OCI-LY1 (cell line): ENCODE data around the gene SSMEM1.
A peak's percentile ranks its signal among the peaks of the same experiment; 100 is the strongest.
"Not testable (repeated sequence)": the region's sequence is repeated elsewhere in the genome, so short reads cannot be mapped to it uniquely, and the experiment has no call there.

ENCODE experiments used
- H2AFZ ChIP-seq: fragments of 200-600 bp; sonication (generic), shearing (Covaris generic); 2 replicates; pipeline ENCODE4 v1.6.0; 2014; ENCODE audit warnings: antibody characterized with exemption, mild to moderate bottlenecking, low read length
- H3F3A ChIP-seq: fragments of 200-600 bp; sonication (generic), shearing (Covaris generic); 2 replicates; pipeline ENCODE4 v1.6.0; 2014; ENCODE audit warnings: mild to moderate bottlenecking, antibody characterized with exemption, low read length, moderate library complexity; ENCODE audit not compliant: insufficient read depth
- H3K27ac ChIP-seq: fragments of 200-600 bp; sonication (generic); 2 replicates; pipeline ENCODE4 v1.5.1; 2014; ENCODE audit warnings: low read length, mixed run types, mild to moderate bottlenecking, low read depth; ENCODE audit not compliant: poor library complexity, severe bottlenecking
- H3K27me3 ChIP-seq: fragments of 200-600 bp; sonication (generic); 2 replicates; pipeline ENCODE4 v1.6.0; 2014; ENCODE audit warnings: antibody characterized with exemption, mild to moderate bottlenecking, low read length, moderate library complexity; ENCODE audit not compliant: insufficient read depth
- H3K36me3 ChIP-seq: fragments of 200-600 bp; sonication (generic); 2 replicates; pipeline ENCODE4 v1.6.1; 2014; ENCODE audit warnings: mild to moderate bottlenecking, antibody characterized with exemption, low read length, moderate library complexity, mixed read lengths; ENCODE audit not compliant: insufficient read depth
- H3K4me1 ChIP-seq: fragments of 200-600 bp; sonication (generic); 2 replicates; pipeline ENCODE4 v1.5.1; 2014; ENCODE audit warnings: mild to moderate bottlenecking, low read length, moderate library complexity; ENCODE audit not compliant: insufficient read depth, severe bottlenecking
- H3K4me2 ChIP-seq: fragments of 200-600 bp; sonication (generic), shearing (Covaris generic); 2 replicates; pipeline ENCODE4 v1.6.1; 2014; ENCODE audit warnings: low read length
- H3K4me3 ChIP-seq: fragments of 200-600 bp; sonication (generic); 2 replicates; pipeline ENCODE4 v1.5.1; 2014; ENCODE audit warnings: low read length, low read depth, mild to moderate bottlenecking, mixed read lengths; ENCODE audit not compliant: poor library complexity, severe bottlenecking
- H3K79me2 ChIP-seq: fragments of 200-600 bp; shearing (Covaris generic); 2 replicates; pipeline ENCODE4 v1.6.1; 2016; ENCODE audit warnings: mixed run types, low read length, mixed read lengths; ENCODE audit not compliant: insufficient read depth
- H3K9ac ChIP-seq: fragments of 200-600 bp; sonication (generic), shearing (Covaris generic); 2 replicates; pipeline ENCODE4 v1.6.1; 2014; ENCODE audit warnings: mild to moderate bottlenecking, low read length, mixed read lengths
- H3K9me2 ChIP-seq: fragments of 200-600 bp; sonication (generic), shearing (Covaris generic); 2 replicates; pipeline ENCODE4 v1.6.1; 2014; ENCODE audit warnings: low read depth, mild to moderate bottlenecking, low read length, mixed read lengths
- H3K9me3 ChIP-seq: fragments of 200-600 bp; shearing (Covaris generic); 2 replicates; pipeline ENCODE4 v1.6.1; 2014; ENCODE audit warnings: low read length, mixed read lengths
- H4K20me1 ChIP-seq: fragments of 200-600 bp; sonication (generic), shearing (Covaris generic); 2 replicates; pipeline ENCODE4 v1.6.0; 2016; ENCODE audit warnings: mild to moderate bottlenecking, low read length; ENCODE audit not compliant: insufficient read depth
- CTCF ChIP-seq: fragments of 200-600 bp; sonication (generic), shearing (Covaris generic); IDR thresholded peaks from 2 replicates; pipeline ENCODE4 v1.5.1; 2017; ENCODE audit warnings: mild to moderate bottlenecking, antibody characterized with exemption, low read length, moderate library complexity, mixed read lengths
- EZH2 ChIP-seq: fragments of 200-600 bp; sonication (generic), shearing (Covaris generic); IDR thresholded peaks from 2 replicates; pipeline ENCODE4 v1.8.0; 2017; ENCODE audit warnings: borderline replicate concordance, mixed run types, mild to moderate bottlenecking, antibody characterized with exemption, low read length, moderate library complexity, mixed read lengths

The SSMEM1 gene

DNA sequence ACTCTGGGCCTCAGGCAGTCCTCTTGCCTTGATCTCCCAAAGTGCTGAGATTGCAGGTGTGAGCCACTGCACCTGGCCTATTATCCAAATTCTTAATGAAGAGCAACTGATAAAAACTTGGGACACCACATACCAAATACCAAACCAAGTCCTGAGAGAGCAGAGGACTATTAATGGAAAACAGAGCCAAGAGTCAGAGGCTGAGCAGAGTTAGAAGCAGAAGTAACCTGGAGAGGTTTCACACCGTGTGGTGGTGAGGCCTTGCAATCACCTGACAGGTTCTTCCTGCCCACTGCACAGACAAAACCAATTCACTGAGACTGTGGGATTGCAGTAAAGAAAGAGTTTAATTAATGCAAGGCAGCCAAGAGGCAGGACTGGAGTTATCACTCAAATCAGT, 16.0 kb downstream of the SSMEM1 start:
- Histone ChIP-seq H3K4me2 (no peak overlapping the region), H3K4me1 (peaks cover 3% of the 10 kb centered on the region), H3K9ac (no peak overlapping the region), H3K36me3 (no peaks in the 10 kb centered on the region), H3K27me3 (no peaks in the 10 kb centered on the region), H4K20me1 (no peaks in the 10 kb centered on the region), H3K9me2 (no peaks in the 10 kb centered on the region), H3K27ac (no peak overlapping the region), H3K79me2 (no peaks in the 10 kb centered on the region), H2AFZ (no peak overlapping the region), H3K9me3 (no peaks in the 10 kb centered on the region), H3K4me3 (no peak overlapping the region), H3F3A (no peaks in the 10 kb centered on the region)
- TF ChIP-seq EZH2 = no peak
- no peak for TF ChIP-seq CTCF

DNA sequence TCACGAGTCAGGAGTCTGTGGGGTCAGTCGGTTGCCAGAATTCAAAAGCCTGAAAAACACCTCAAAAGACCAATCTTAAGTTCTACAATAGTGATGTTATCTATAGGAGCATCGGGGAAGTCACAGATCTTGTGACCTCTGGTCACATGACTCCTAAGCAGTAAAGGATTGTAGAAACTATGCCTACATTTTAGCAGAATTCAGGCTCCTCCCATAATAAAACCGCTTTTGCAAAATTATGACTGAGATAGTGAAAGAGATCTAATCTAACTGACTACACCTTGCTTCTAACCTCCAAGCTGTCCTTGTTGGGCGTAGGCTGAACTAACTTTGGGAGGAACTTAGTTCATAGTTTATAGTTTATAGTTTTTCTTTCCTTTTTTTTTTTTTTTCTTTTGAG, 16.6 kb downstream of the SSMEM1 start:
- Histone ChIP-seq H4K20me1 (no peaks in the 10 kb centered on the region), H3K36me3 (no peaks in the 10 kb centered on the region), H3K79me2 (no peaks in the 10 kb centered on the region), H3K27ac (no peak overlapping the region), H3K9ac (no peak overlapping the region), H3K4me1 (peaks cover 8% of the 10 kb centered on the region), H3K9me3 (no peaks in the 10 kb centered on the region), H3K9me2 (no peaks in the 10 kb centered on the region), H2AFZ (no peak overlapping the region), H3K4me2 (no peak overlapping the region), H3K4me3 (no peak overlapping the region), H3F3A (no peaks in the 10 kb centered on the region), H3K27me3 (no peaks in the 10 kb centered on the region)
- TF ChIP-seq EZH2 (no peak), CTCF (no peak)

GRCh38 chr7:130224923-130225322, 17.3 kb downstream of the SSMEM1 start:
- not testable (repeated sequence) for H3K27me3 ChIP-seq, H3K9me2 ChIP-seq, H3K9ac ChIP-seq, H4K20me1 ChIP-seq, H3K4me2 ChIP-seq, H3K9me3 ChIP-seq, H3K36me3 ChIP-seq, H3K27ac ChIP-seq, H3K4me1 ChIP-seq, H3K79me2 ChIP-seq, H3K4me3 ChIP-seq, H3F3A ChIP-seq, H2AFZ ChIP-seq

GRCh38 chr7:130226333-130226732, 18.7 kb downstream of the SSMEM1 start:
- no peaks in the 10 kb centered on the region for H3K36me3 ChIP-seq
- TF ChIP-seq CTCF = no peak
- no peak for TF ChIP-seq EZH2
- H3K27ac ChIP-seq = no peak overlapping the region
- peaks cover 9% of the 10 kb centered on the region for H3K4me1 ChIP-seq
- H3K9me3 ChIP-seq = no peaks in the 10 kb centered on the region
- H3K4me2 ChIP-seq = no peak overlapping the region
- H3F3A ChIP-seq = no peaks in the 10 kb centered on the region
- no peaks in the 10 kb centered on the region for H3K27me3 ChIP-seq
- H3K79me2 ChIP-seq = no peaks in the 10 kb centered on the region
- no peaks in the 10 kb centered on the region for H3K9me2 ChIP-seq
- H3K9ac ChIP-seq = no peak overlapping the region
- H4K20me1 ChIP-seq = no peaks in the 10 kb centered on the region
- peak overlapping the region; percentile 31; the same call in 1 of the 2 replicates for H2AFZ ChIP-seq
- no peak overlapping the region for H3K4me3 ChIP-seq
